Spleen (tissue), 7 donors: ENCODE results near the gene PRSS57.
A peak's percentile ranks its signal among the peaks of the same experiment; 100 is the strongest.

Experiments
- CTCF ChIP-seq, 11 experiments: fragments of 200-600 bp in 7 of 11; fragments of 450-650 bp in 4 of 11; sonication (generic) in 4 of 11; IDR thresholded peaks in 8 of 11; conservative IDR thresholded peaks in 3 of 11; 1 replicate in 7 of 11; 2 replicates in 4 of 11; pipeline versions ENCODE4 v1.4.0 to v1.8.0; 2016 to 2021; ENCODE audit warnings: antibody characterized with exemption in 11 of 11, inconsistent platforms in 4 of 11, mild to moderate bottlenecking in 1 of 11
- POLR2A ChIP-seq, 3 donors: fragments of 450-650 bp; IDR thresholded peaks; one replicate each; pipeline ENCODE4 v1.5.1; 2017; ENCODE audit warnings: antibody characterized with exemption in 3 of 3, mild to moderate bottlenecking in 1 of 3
- donor health status: DM: no; HTN: no; CAD: no; lungs with moderate emphysema.
- donor health status: DM: no; HTN: no; CAD: no.
- donor health status: DM: no; HTN: no; CAD: no.

- TF ChIP-seq CTCF (IDR thresholded peaks at IDR 0.05 in 8 of 11, conservative IDR thresholded peaks at IDR 0.05 in 3 of 11) (peak in 2 of 11 experiments; percentile 8 to 14), POLR2A (IDR thresholded peaks at IDR 0.05) (peak in 1 of 3 donors; percentile 58)
These were observed 32.1 kb downstream of the PRSS57 start, which contains the start of gene RNF126 for GRCh38 chr19:662962-663681.
